Stimulated activated naive CD8-positive, alpha-beta T cell treated with anti-CD3 and anti-CD28 coated beads, Interleukin-15, Interleukin-2, amounts not matched to agents 100 U/mL and 50 U/mL, for 24 hours (primary cell): ENCODE results near the gene TMSB4X.

Experiments
- ATAC-seq: fragments of 150-1000 bp; cut with Tn5 transposase; one replicate; pipeline ENCODE4 v1.10.0; 2021
- DNase-seq: peaks from one replicate; pipeline ENCODE4 v3.0.0; 2021

TMSB4X gene

GRCh38 chrX:13023979-13024378 lies 49.1 kb downstream of the TMSB4X start:
- no peak for DNase-seq
- ATAC-seq, result no peak

GRCh38 chrX:13024986-13025385 lies 50.1 kb downstream of the TMSB4X start:
- DNase-seq (no peak), ATAC-seq (no peak)
